ENCODE measurements around the gene EPHB1.

- TF ChIP-seq CTCF (IDR thresholded peaks at IDR 0.05) = no peak
- no peak for TF ChIP-seq ESRRA (CRISPR knock-in tag; IDR thresholded peaks at IDR 0.05; ENCODE audit: borderline replicate concordance)
- TF ChIP-seq ZBTB43 (CRISPR knock-in tag; IDR thresholded peaks at IDR 0.05) = no peak
Measured at GRCh38 chr3:134810850-134811249, 15.8 kb downstream of the EPHB1 start.
